GM18861 (cell line): ENCODE measurements around the gene SRMS.

Experiments used
- ATAC-seq: cut with Tn5 transposase; IDR thresholded peaks from one replicate; pipeline ENCODE4 v1.9.1; 2021; ENCODE audit not compliant: unreplicated experiment

Gene SRMS

DNA sequence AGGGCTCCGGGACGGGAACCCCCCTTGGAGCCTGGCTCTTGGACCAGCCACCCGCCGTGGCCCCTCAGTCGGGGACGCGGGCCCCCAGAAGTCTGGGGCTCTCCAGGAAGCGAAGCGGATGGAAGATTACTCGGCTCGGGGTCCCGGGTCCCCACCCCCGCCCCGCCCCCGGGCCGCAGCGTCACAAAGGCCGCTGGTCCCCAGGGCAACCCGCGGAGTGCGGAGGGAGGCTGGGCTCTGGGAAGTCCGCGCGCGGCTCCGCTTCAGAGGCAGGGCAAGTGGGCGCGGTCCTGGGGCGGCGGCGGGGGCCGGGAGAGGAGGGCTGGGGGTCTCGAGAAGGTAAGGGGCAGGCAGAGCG, 6.4 kb upstream of the SRMS start, which contains the start of gene FNDC11:
FNDC11 (plus strand) TSS at position 227 of the 358 bp plus-strand sequence. CDS start 1,505 bp downstream, outside the sequence.
- ATAC-seq, result peak; percentile 18

DNA sequence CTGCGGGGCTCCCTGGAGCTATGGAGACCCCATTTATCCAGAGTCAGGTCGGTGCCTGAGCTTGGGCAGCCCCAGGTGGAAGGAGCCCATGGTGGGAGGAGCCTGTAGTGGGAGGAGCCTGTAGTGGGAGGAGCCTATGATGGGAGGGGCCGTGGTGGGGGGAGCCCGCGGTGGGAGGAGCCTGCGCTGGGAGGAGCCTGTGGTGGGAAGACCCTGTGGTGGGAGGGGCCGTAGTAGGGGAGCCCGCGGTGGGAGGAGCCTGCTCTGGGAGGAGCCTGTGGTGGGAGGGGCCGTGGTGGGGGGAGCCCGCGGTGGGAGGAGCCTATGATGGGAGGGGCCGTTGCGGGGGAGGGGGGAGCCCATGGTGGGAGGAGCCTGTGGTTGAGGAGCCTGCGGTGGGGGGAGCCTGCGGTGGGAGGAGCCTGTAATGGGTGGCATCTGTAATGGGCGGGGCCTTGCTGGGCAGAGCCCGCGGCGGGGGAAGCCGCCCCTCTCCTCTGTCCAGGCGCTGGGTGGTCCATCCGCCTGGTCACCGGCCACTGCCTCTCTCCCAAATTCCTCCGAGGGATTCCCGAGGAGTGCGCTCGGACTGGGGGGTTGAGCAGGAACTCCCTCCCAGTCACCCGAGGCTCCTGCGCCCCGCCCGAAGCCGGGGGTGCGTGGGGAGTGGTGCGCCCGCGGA, 5.8 kb upstream of the SRMS start:
- peak; percentile 27 for ATAC-seq

DNA sequence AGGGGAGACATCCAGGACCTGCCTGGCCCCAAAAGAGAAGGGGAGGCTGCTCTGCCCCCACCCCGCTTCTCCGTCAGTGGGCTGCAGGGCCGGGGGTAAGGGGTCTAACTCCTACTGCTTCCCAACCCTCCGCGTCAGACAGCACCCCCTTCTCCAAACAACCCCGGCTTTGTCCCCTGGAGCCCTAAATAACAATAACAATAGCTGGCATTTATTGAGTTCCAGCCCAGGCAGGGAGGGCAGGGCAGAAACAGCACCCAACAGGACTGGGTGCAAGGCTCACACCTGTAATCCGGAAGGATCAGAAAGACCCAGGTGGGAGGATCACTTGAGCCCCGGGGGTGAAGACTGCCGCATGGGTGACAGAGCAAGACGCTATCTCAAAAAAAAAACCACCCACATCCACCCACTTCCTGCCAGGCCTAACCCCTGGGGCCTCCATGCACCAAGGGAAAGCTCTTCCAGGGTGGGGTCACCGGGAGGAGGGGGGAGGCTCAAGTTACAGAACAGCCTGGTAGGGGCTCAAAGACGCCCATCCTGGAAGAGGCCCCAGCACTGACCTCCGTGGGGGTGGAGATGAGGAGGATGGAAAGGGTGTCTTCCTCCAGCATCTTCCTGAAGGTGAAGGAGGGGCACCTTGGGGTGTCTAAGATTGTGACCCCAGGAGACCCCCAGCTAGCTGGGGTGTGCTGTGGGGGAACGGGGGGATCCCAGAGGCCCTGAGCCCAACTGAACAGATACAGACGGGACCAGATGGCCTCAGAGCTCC, 5.1 kb upstream of the SRMS start:
- peak; percentile 40 for ATAC-seq

DNA sequence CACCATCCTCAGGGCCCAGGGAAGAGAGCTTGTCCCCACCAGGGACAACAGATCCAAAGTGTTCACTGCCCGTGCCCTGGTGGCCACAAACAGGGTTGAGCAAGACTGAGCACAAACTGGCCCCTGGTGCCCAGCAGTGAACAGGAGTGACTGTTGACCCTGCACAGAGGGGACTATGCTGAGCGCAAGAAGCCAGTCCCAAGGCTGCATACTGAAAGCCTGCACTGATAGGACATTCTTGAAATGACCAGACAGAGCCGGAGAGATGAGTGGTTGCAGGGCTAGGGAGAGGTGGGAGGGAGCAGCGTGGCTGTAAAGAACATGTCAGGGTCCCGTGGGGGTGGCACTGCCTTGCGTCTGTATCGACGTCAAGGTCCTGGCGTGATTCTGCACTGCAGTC, 3.5 kb upstream of the SRMS start:
- no peak for ATAC-seq

DNA sequence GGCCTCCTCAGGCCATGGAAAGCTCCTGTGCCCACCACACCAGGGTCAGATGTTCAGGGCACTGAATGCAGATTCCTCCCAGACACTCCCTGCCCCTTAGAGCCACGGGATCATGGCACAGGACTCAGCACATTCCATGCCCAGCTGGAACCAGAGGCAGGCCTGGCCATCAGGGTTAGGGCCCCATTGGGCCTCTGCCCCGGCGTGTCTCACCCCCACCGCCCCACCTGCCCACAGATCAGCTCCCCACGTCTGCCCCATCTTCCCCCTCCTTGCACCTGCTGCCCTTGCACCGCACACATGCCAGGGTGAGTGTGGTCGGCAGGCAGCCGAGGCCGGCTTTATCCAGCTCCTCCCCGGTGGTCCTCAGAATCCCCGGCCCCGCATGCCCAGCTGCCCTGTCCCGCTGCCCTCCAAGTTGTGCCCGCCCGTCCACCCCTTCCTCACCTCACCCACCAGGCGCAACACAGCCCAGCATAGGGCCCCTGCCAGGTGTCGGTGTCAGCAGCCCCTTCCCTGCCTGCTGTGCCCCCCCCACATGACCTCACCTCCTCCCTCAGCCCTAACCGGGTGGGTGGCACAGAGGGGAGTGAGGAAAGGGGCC, 2.2 kb upstream of the SRMS start:
- ATAC-seq, result no peak

DNA sequence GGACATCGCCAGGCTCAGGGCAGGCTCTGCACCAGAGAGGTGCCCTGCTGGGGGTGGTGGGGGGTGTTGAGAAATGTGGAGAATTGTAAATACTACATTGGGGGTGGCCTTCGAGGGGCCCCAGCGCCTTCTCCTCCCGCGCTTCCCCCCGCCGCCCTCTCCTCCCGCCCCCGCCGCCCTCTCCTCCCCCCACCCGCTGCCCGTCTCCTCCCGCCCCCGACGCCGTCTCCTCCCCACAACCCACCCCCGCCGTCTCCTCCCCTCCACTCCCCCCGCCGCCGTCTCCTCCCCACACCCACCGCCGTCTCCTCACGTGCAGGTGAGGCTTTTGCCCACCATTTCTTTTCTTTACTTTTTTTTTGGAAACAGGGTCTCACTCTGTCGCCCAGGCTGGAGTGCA, 1.5 kb upstream of the SRMS start:
- no peak for ATAC-seq

DNA sequence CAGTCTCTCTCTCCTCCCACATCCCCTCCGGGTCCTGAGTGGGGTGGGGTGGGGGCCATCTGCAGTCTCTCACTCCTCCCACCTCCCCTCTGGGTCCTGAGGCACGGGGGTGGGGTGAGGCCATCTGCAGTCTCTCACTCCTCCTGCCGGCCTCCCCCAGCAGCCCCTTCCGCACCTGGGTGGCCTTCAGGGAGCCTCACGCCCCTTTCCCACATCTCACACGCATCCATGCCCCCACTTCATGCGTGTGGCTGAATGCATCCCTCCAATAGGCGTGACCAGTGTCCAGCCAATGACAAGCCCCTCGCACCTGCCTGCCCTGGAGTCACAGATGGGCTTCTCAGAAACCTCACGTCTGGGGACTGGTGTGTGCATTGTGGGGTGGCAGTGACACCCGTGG, 993 bp upstream of the SRMS start:
- ATAC-seq, result no peak

DNA sequence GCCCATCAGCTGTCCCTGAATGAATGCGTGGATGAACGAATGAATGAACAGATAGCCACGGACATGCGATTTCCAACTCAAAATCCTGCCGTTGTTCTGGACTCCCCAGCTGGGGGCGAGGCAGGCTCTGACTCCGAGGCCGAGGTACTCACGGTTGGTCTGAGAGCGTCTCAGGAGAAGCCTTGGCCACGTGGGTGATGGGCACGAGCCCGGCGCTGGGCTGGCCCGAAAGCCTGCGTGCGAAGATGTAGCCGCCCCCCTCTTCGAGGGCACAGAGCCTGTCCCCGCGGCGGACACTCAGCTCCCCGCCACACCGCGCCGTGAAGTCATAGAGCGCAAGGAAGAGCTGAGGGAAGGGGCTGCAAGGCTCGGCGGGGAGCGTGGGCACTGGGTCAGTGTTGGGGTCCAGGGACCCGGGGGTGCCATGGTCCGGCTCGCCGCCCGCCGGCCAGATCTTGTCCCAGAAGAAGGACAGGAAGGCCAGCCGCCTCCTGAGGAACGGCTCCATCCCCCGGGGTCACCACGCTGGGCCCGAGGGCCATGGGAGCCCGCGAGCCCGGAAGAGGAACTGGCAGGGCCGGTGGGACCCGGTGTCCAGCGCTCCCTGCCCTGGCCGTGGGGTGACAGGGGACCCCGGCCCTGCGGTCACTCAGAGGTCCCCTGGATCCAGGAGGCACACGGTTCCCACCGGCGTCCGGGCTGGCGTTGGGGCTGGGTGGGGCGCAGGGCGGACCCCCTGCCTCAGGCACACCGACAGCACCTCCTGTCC, 409 bp downstream of the SRMS start:
- ATAC-seq, result no peak

DNA sequence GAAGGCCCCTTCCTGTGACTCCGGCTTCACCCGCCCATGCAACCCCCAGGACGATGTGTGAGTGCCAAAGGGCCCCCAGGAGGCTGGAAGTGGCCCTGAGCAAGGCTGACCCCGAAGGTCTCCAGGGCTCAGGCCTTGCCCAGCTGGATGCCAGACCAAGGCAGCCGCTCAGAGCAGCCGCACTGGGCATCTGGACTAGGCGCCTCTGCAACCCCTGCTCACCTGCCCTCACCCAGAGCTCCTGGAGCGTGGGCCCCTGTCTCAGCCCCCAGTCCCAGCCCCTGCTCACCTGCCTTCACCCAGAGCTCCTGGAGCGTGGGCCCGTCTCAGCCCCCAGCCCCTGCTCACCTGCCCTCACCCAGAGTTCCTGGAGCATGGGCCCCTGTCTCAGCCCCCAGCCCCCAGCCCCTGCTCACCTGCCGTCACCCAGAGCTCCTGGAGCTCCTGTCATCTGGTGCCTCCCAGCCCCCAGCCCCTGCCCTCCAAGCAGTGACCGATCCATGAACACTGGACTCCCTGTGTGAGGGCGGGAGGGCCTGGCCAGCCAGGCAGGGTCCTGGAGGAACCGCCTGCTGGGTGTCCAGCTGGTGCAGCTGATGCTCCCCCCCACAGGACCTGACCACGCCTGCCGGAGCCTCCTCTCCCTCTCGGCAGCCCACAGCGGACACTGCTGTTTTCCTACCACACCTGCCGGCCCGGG, 1.1 kb downstream of the SRMS start:
- no peak for ATAC-seq

DNA sequence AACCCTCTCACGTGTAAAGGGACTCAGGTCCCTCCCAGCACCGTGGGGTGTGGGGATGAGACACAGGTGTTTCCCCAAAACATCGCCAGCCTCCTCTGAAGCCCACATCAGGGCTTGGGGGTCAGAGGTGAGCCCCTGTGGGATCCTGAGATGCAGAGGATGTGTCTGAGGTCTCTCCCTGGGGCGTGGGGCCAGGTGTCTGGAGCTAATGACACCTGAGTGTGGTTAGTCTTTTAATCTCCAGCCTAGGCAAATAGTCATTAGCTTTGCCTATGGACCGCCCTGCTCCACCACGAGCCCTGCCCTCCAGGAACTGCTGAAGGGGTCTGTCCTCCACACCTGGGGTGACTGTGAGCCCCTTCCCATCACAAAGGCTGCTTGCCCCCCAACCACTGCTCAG, 1.7 kb downstream of the SRMS start:
- no peak for ATAC-seq

DNA sequence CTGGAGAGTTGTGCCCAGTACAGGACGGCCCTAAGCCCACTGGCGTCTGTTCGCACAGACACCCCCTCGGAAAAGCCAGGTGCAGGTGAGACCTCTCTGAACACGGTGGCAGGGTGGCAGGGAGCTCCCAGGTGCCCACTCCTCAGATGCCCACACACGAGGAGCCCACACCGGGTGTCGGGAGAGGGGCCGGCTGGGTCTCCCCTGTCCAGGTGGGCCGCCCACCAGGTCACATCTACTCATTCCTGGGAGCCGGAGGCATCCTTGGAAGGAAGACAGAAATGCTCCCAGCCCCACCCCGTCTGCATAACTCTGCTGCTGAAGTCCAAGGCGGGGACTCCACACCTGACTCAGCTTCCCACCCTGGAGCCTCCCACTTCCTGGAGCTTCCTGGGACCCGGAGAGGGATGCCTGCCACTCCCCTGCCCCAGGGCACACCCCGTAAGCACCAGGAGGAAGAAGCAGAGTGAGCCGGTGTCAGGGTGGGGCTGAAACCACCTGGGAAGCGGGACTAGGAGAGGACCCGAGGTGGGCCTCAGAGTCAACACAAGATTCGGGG, 2.5 kb downstream of the SRMS start:
- ATAC-seq, result no peak

DNA sequence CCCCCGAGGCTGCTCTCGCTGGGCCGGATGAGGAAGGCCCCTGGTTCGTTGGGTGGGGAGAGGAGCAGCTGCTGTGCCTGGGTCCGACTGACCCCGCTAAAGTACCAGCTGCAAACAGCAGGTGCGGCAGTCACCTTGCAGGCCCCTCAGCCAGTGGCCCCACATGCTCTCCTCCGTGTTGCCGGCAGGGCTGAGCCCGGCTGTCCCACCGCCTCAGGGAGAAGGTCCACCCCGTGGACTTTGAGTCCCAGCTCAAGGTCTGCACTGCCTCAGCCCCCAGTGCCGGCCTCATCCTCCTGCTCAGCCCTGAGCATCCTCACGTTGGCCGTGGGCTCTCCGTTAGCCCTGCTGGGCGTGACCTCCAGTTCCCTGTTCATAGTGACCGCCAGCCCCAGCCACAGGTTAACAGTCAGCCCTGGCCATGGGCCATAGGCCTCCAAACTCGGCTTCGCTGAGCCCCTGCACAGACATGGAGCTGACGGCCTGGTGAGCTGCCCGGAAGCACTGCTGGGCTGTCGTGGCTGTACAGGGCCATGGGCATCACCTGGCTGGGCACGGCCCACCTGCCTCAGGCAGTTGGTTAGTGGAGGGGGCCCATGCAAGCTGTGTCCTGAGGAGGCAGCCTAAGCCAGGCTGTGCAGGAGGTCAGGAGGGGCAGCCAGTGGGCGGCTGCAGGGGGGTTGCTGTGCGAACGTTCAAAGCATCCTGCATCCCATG, 3.1 kb downstream of the SRMS start:
- ATAC-seq, result no peak

DNA sequence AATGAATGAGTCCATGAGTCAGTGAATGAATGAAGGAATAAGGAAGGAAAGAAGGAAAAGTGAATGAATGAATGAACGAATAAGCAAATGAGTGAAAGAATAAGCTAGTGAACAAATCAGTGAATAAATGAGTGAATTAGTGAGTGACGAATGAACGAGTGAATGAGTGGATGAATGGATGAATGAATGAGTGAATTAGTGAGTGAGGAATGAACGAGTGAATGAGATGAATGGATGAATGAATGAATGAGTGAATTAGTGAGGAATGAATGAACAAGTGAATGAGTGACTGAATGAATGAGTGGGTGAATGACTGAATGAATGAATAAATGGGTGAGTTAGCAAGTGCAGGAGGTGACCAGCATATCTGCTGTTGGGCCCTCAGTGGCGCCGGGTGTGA, 3.8 kb downstream of the SRMS start:
- ATAC-seq, result no peak

DNA sequence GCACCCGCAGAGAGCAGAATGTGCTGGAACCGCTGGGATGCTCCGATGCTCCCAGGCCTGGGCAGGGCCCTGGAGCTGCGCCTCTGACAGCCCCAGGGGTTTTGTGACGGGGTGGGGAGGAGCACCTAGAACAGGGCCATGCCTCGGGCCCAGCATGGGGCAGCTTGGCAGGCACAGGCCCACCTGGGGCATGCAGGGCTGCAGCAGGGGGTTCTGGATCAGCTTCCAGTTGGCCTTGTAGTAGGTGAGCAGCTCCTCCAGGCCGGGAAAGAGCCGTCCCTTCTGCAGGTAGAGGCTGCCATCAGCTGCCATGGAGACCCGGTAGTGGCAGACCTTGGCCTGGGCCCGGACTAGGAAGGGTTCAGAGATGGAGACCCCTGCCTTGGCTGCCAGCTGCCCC, 4.4 kb downstream of the SRMS start:
- ATAC-seq, result no peak

DNA sequence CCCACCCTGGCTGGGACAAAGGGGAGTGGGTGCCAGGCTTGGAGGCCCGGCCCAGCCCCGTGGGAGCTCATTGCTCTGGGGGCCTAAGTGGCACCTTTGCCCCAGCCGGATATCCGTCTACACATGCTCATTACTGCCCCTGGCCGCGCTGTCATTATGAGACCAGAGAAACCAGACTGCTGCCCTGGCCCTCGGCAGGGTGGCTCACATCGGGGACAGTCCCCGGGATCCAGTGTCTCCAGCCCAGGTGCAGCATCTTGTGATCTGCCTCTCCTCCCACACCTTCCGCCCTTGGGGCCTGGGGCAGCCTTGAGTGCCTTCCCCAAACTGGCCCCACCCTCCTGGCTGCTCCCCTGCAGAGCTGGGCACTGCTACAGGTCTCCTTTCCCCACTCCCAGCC, 4.9 kb downstream of the SRMS start:
- ATAC-seq, result no peak

DNA sequence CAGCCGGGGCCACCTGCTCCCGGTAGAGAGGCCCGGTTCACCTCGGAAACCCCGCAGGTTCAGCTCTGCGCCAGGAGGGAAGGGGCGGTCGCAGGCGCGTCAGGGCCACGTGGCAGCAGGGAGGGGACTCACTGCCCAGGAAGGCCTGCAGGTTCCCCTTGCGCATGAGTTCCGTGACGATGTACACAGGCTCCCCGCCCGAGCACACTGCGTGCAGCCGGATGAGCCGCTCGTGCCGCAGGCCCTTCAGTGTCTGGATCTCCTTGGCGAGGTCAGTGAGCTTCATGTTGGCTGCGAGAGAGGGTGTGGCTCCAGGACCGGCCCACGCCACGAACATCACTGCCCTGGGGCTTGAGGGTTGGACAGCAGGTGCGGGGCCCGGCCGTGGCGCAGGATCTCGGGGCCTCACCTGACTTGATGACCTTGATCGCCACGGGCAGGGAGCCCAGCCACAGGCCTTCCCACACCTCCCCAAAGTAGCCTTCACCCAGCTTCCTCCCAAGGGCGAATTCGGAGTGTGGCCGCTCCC, 5.5 kb downstream of the SRMS start:
- no peak for ATAC-seq

DNA sequence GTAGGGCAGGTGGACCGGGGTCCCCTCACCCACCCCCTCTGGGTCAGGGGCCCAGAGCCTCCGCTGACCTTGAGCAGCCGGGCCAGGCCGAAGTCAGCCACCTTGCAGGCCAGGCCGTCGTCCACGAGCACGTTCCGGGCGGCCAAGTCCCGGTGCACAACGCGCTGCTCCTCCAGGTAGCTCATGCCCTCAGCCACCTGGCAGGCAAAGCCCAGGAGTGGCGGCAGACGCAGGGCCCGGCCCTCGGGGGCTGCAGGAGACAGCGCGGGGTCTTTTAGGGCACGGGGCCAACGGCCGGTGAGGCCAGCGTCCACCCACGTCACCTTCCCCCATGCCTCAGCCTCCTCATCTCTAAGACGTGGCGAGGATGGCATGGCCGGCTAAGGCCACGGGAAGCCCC, 6.2 kb downstream of the SRMS start:
- ATAC-seq, result no peak

DNA sequence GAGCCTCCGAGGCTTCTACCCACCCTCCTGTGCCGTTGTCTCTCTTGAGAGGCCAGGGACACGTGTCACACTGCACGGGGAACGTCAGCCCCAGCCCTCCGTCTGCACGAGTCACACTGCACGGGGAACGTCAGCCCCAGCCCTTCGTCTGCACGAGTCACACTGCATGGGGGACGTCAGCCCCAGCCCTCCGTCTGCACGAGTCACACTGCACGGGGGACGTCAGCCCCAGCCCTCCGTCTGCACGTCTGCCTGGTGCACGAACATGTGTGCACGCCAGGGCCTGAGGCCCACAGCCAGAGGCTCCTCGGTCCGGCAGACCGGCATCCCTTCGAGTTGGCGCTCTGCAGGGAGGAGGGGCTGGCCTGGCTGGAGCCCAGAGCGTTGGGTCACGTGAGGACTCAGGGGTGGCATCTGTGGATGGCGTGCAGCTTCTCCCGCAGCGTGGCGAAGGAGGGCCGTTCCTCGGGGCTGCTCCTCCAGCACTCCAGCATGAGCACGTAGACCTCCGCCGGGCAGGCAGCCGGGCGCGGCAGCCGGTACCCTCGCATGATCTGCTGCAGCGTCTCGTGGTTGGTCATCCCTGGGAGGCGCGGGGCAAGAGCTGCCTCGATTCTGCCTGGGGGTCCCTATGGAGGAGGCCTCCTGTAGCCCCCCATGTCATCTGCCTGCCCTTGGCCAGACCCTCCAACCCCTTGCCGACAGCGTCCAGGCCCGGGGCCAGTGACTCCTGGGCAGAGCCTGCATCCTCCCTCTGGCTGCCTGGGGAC, 6.9 kb downstream of the SRMS start:
- ATAC-seq, result no peak
